HCT116 (cell line): Measurements from ENCODE around the gene PCTP. TPM values are rescaled to one million over a fixed set of nuclear protein-coding genes. Genes with fewer than 3 reads are reported as not detected.

Experiments used
- ATAC-seq: fragments of 200-7000 bp; cut with Tn5 transposase; 2 replicates; pipeline ENCODE4 v1.9.1; 2020; ENCODE audit warnings: mild to moderate bottlenecking, moderate library complexity
- BruUV-seq: library from RNA; stranded (reverse); fragments of 400-500 nt; replicated peaks from 2 replicates; lab custom pipeline; 2021; lab: Mats Ljungman, UMichigan
- CTCF ChIA-PET: fragments of 300-600 bp; sonication (Branson Sonifier 250); formaldehyde crosslinking; loops from one replicate; lab custom pipeline; 2021; ENCODE audit warnings: antibody characterized with exemption; lab: Charles Lee
- POLR2A ChIA-PET: fragments of 300-600, 350-600 bp; sonication (Branson Sonifier 250); formaldehyde crosslinking; loops from one replicate; lab custom pipeline; 2021; ENCODE audit warnings: antibody characterized with exemption; lab: Charles Lee
- RAD21 ChIA-PET, 2 experiments: fragments of 300-600 bp; sonication (Branson Sonifier 250); formaldehyde crosslinking; loops; one replicate each; lab custom pipeline; 2023; ENCODE audit warnings: low total read pairs in 2 of 2; ENCODE audit not compliant: uncharacterized antibody in 2 of 2, unreplicated experiment in 2 of 2, low non-redundant PET in 1 of 2; lab: Charles Lee
- DNase-seq: peaks from one replicate; pipeline ENCODE4 v3.0.0-alpha.2; 2010; ENCODE audit warnings: low read depth, low spot score
- H2AFZ ChIP-seq: fragments of 200-600 bp; shearing (Covaris generic), sonication (generic); 2 replicates; pipeline ENCODE4 v1.6.1; 2017; ENCODE audit warnings: low read depth, mixed run types, mixed read lengths, antibody characterized with exemption, low read length; ENCODE audit not compliant: poor library complexity, severe bottlenecking
- H3K27ac ChIP-seq: 2 replicates; pipeline ENCODE4 v1.5.1; 2012; ENCODE audit warnings: low read depth, low read length
- H3K27me3 ChIP-seq: fragments of 200-600 bp; sonication (generic); 2 replicates; pipeline ENCODE4 v1.6.1; 2016; ENCODE audit warnings: mixed run types, low read length, mixed read lengths; ENCODE audit not compliant: insufficient read depth
- H3K36me3 ChIP-seq, 2 experiments: fragments of 200-500 bp in 1 of 2; fragments of 200-600 bp in 1 of 2; sonication (Bioruptor generic) in 1 of 2; sonication (generic) in 1 of 2; 2 replicates each; pipeline versions ENCODE4 v1.5.1 to v1.6.1; 2014 to 2016; ENCODE audit warnings: low read length in 2 of 2, inconsistent platforms in 1 of 2, mixed read lengths in 1 of 2, mixed run types in 1 of 2; ENCODE audit not compliant: insufficient read depth in 2 of 2, control insufficient read depth in 1 of 2
- H3K4me1 ChIP-seq, 2 experiments: fragments of 200-600 bp in 1 of 2; sonication (generic) in 1 of 2; 2 replicates each; pipeline versions ENCODE4 v1.5.1 to v1.6.1; 2012 to 2017; ENCODE audit warnings: low read length in 2 of 2, inconsistent platforms in 1 of 2, mild to moderate bottlenecking in 1 of 2, mixed read lengths in 1 of 2, mixed run types in 1 of 2, moderate library complexity in 1 of 2; ENCODE audit not compliant: insufficient read depth in 2 of 2, control insufficient read depth in 1 of 2
- H3K4me2 ChIP-seq: fragments of 200-600 bp; sonication (generic); 2 replicates; pipeline ENCODE4 v1.6.1; 2017; ENCODE audit warnings: mixed run types, low read length, mixed read lengths
- H3K4me3 ChIP-seq, 2 experiments: fragments of 200-600 bp in 1 of 2; sonication (generic) in 1 of 2; replicated peaks in 1 of 2; 2 replicates each; pipeline ENCODE4 v1.5.1; 2011 to 2016; ENCODE audit warnings: low read length in 2 of 2, control low read depth in 1 of 2, low read depth in 1 of 2, mild to moderate bottlenecking in 1 of 2, mixed read lengths in 1 of 2, mixed run types in 1 of 2
- H3K79me2 ChIP-seq: fragments of 200-600 bp; sonication (generic); 2 replicates; pipeline ENCODE4 v1.6.1; 2017; ENCODE audit warnings: mild to moderate bottlenecking, mixed run types, low read length, moderate library complexity, mixed read lengths; ENCODE audit not compliant: insufficient read depth
- H3K9ac ChIP-seq: fragments of 200-600 bp; sonication (generic); 2 replicates; pipeline ENCODE4 v1.6.1; 2016; ENCODE audit warnings: low read length, mixed read lengths
- H3K9me2 ChIP-seq: fragments of 200-600 bp; sonication (generic), shearing (Covaris generic); 2 replicates; pipeline ENCODE4 v1.6.1; 2017; ENCODE audit warnings: mixed run types, mild to moderate bottlenecking, moderate library complexity; ENCODE audit not compliant: insufficient read depth
- H3K9me3 ChIP-seq, 2 experiments: fragments of 200-500 bp in 1 of 2; fragments of 200-600 bp in 1 of 2; sonication (Bioruptor generic) in 1 of 2; sonication (generic) in 1 of 2; 2 replicates each; pipeline ENCODE4 v1.6.1; 2014 to 2017; ENCODE audit warnings: low read length in 2 of 2, mixed read lengths in 2 of 2, inconsistent platforms in 1 of 2, low read depth in 1 of 2, mild to moderate bottlenecking in 1 of 2, mixed run types in 1 of 2, moderate library complexity in 1 of 2; ENCODE audit not compliant: control insufficient read depth in 1 of 2, insufficient read depth in 1 of 2
- H4K20me1 ChIP-seq: fragments of 200-600 bp; sonication (generic), shearing (Covaris generic); 2 replicates; pipeline ENCODE4 v1.6.1; 2017; ENCODE audit warnings: mixed run types, mild to moderate bottlenecking, moderate library complexity; ENCODE audit not compliant: insufficient read depth
- CBX3 ChIP-seq: IDR thresholded peaks from 2 replicates; pipeline ENCODE4 v1.6.1; 2012; ENCODE audit warnings: low read depth
- CEBPB ChIP-seq: IDR thresholded peaks from 2 replicates; pipeline ENCODE4 v1.6.1; 2012; ENCODE audit warnings: low read depth
- CTCF ChIP-seq, 3 experiments: fragments of 200-600 bp in 1 of 3; sonication (generic) in 1 of 3; IDR thresholded peaks in 2 of 3; conservative IDR thresholded peaks in 1 of 3; 2 replicates each; pipeline ENCODE4 v1.5.1; 2012 to 2017; ENCODE audit warnings: low read depth in 2 of 3, low read length in 2 of 3, antibody characterized with exemption in 1 of 3, borderline replicate concordance in 1 of 3, control low read depth in 1 of 3, mild to moderate bottlenecking in 1 of 3, mixed read lengths in 1 of 3, mixed run types in 1 of 3, moderate library complexity in 1 of 3; ENCODE audit not compliant: insufficient read depth in 1 of 3
- EGR1 ChIP-seq: IDR thresholded peaks from 2 replicates; pipeline ENCODE4 v1.6.1; 2012; ENCODE audit warnings: low read depth
- EZH2 ChIP-seq: fragments of 200-600 bp; sonication (generic); IDR thresholded peaks from 2 replicates; pipeline ENCODE4 v1.6.1; 2017; ENCODE audit warnings: antibody characterized with exemption, mixed run types
- EZH2phosphoT487 ChIP-seq: fragments of 200-600 bp; IDR thresholded peaks from 2 replicates; pipeline ENCODE4 v1.6.1; 2018; ENCODE audit warnings: antibody characterized with exemption, borderline replicate concordance
- JUND ChIP-seq: IDR thresholded peaks from 2 replicates; pipeline ENCODE4 v1.6.1; 2012
- POLR2A ChIP-seq: IDR thresholded peaks from 2 replicates; pipeline ENCODE4 v1.7.0; 2011; ENCODE audit warnings: borderline replicate concordance; ENCODE audit not compliant: insufficient read depth, insufficient read length; ENCODE audit errors: extremely low read depth
- POLR2AphosphoS5 ChIP-seq: IDR thresholded peaks from 2 replicates; pipeline ENCODE4 v1.6.1; 2011; ENCODE audit warnings: mild to moderate bottlenecking, low read depth, low read length, moderate library complexity
- RAD21 ChIP-seq: IDR thresholded peaks from 2 replicates; pipeline ENCODE4 v1.6.1; 2012; ENCODE audit warnings: low read depth, mild to moderate bottlenecking
- SIN3A ChIP-seq: IDR thresholded peaks from 2 replicates; pipeline ENCODE4 v1.6.1; 2012; ENCODE audit warnings: low read depth
- SP1 ChIP-seq: IDR thresholded peaks from 2 replicates; pipeline ENCODE4 v1.6.1; 2012; ENCODE audit warnings: low read depth
- SRF ChIP-seq: IDR thresholded peaks from 2 replicates; pipeline ENCODE4 v1.6.1; 2012; ENCODE audit warnings: low read depth
- TCF7L2 ChIP-seq: IDR thresholded peaks from 2 replicates; pipeline ENCODE4 v1.7.0; 2011; ENCODE audit warnings: borderline replicate concordance, inconsistent platforms; ENCODE audit not compliant: insufficient read depth, insufficient read length; ENCODE audit errors: extremely low read depth
- YY1 ChIP-seq: IDR thresholded peaks from 2 replicates; pipeline ENCODE4 v1.6.1; 2011; ENCODE audit warnings: low read length, low read depth, moderate library complexity, mild to moderate bottlenecking; ENCODE audit not compliant: insufficient replicate concordance; ENCODE audit errors: extremely low read depth
- ZFX ChIP-seq: fragments of 450-650 bp; IDR thresholded peaks from 2 replicates; pipeline ENCODE4 v1.6.1; 2017
- ZNF274 ChIP-seq: fragments of 200-500 bp; sonication (Bioruptor generic); IDR thresholded peaks from 2 replicates; pipeline ENCODE4 v1.6.1; 2014; ENCODE audit warnings: mild to moderate bottlenecking, low read depth, low read length, inconsistent platforms
- intact Hi-C: fragments of 100-400 bp; cut with micrococcal nuclease; formaldehyde crosslinking; loops from 2 replicates; pipeline ENCODE4 v1.10.0; 2022
- total RNA-seq: library from RNA; stranded (reverse); gene quantifications from one replicate; pipeline ENCODE4 v1.2.1, GENCODE V29; 2021; ENCODE audit not compliant: unreplicated experiment
- TF ChIP-seq, protein P1 (sequence below): IDR thresholded peaks from 2 replicates; pipeline ENCODE4 v1.6.1; 2012; ENCODE audit warnings: low read depth
- TF ChIP-seq, protein P2 (sequence below): IDR thresholded peaks from 2 replicates; pipeline ENCODE4 v1.6.1; 2011; ENCODE audit warnings: mild to moderate bottlenecking, low read length, moderate library complexity; ENCODE audit not compliant: insufficient replicate concordance; ENCODE audit errors: extremely low read depth

PCTP gene
- total RNA-seq, 1 experiment from 2014 or later = 16.3 TPM

GRCh38 chr17:55728361-55728760 is 22.5 kb upstream of the PCTP start:
- ChIA-PET POLR2A (no interaction called here), RAD21 (no interaction called here), CTCF (interaction anchor here (1.8 kb wide), 1 partner anchor 10 kb away, joined by 6 read pairs; no protein-coding TSS in a partner anchor)
- Histone ChIP-seq H3K9me2 (no peaks in the 10 kb centered on the region), H3K4me3 (no peak overlapping the region), H3K36me3 (no peaks in the 10 kb centered on the region), H3K27me3 (peaks cover 85% of the 10 kb centered on the region), H3K27ac (no peak overlapping the region), H3K79me2 (no peaks in the 10 kb centered on the region), H3K4me1 (peaks cover 0 to 3% of the 10 kb centered on the region in 2 experiments; a peak in 1 of 4 replicates), H2AFZ (no peak overlapping the region), H3K4me2 (no peak overlapping the region), H3K9me3 (no peaks in the 10 kb centered on the region), H4K20me1 (no peaks in the 10 kb centered on the region), H3K9ac (no peak overlapping the region)
- ATAC-seq = no peak
- TF ChIP-seq SRF (no peak), SIN3A (no peak), EGR1 (no peak), ZNF274 (no peak), ZFX (no peak), SP1 (no peak), TCF7L2 (no peak), JUND (no peak), CBX3 (no peak), EZH2 (no peak), EZH2phosphoT487 (no peak), RAD21 (no peak), CEBPB (no peak), POLR2A (no peak), CTCF (IDR thresholded peaks at IDR 0.05 in 2 of 3, conservative IDR thresholded peaks at IDR 0.05 in 1 of 3; ENCODE audit: borderline replicate concordance in 1 of 3, insufficient read depth in 1 of 3, low read depth in 2 of 3, low read length in 2 of 3) (no peak), POLR2AphosphoS5 (no peak), YY1 (no peak)
- TF ChIP-seq, protein P1, sequence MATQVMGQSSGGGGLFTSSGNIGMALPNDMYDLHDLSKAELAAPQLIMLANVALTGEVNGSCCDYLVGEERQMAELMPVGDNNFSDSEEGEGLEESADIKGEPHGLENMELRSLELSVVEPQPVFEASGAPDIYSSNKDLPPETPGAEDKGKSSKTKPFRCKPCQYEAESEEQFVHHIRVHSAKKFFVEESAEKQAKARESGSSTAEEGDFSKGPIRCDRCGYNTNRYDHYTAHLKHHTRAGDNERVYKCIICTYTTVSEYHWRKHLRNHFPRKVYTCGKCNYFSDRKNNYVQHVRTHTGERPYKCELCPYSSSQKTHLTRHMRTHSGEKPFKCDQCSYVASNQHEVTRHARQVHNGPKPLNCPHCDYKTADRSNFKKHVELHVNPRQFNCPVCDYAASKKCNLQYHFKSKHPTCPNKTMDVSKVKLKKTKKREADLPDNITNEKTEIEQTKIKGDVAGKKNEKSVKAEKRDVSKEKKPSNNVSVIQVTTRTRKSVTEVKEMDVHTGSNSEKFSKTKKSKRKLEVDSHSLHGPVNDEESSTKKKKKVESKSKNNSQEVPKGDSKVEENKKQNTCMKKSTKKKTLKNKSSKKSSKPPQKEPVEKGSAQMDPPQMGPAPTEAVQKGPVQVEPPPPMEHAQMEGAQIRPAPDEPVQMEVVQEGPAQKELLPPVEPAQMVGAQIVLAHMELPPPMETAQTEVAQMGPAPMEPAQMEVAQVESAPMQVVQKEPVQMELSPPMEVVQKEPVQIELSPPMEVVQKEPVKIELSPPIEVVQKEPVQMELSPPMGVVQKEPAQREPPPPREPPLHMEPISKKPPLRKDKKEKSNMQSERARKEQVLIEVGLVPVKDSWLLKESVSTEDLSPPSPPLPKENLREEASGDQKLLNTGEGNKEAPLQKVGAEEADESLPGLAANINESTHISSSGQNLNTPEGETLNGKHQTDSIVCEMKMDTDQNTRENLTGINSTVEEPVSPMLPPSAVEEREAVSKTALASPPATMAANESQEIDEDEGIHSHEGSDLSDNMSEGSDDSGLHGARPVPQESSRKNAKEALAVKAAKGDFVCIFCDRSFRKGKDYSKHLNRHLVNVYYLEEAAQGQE = no peak
- TF ChIP-seq, protein P2, sequence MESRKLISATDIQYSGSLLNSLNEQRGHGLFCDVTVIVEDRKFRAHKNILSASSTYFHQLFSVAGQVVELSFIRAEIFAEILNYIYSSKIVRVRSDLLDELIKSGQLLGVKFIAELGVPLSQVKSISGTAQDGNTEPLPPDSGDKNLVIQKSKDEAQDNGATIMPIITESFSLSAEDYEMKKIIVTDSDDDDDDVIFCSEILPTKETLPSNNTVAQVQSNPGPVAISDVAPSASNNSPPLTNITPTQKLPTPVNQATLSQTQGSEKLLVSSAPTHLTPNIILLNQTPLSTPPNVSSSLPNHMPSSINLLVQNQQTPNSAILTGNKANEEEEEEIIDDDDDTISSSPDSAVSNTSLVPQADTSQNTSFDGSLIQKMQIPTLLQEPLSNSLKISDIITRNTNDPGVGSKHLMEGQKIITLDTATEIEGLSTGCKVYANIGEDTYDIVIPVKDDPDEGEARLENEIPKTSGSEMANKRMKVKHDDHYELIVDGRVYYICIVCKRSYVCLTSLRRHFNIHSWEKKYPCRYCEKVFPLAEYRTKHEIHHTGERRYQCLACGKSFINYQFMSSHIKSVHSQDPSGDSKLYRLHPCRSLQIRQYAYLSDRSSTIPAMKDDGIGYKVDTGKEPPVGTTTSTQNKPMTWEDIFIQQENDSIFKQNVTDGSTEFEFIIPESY = no peak
- intact Hi-C loops = no loop called here
- no peak for DNase-seq
- BruUV-seq = no TSS peak
